ENCODE data around the gene MNAT1.
"Not testable (repeated sequence)": the region's sequence is repeated elsewhere in the genome, so short reads cannot be mapped to it uniquely, and the experiment has no call there.

MNAT1 gene

GRCh38 chr14:60839057-60839456 lies 104.5 kb downstream of the MNAT1 start:
- no peak for DNase-seq (ENCODE audit: low read depth)
- no peak overlapping the region for H3K4me3 ChIP-seq (ENCODE audit: low read length)
- TF ChIP-seq CTCF (conservative IDR thresholded peaks at IDR 0.05; ENCODE audit: low read depth, low read length) = no peak

GRCh38 chr14:60839657-60840056 lies 105.1 kb downstream of the MNAT1 start:
- no peak for DNase-seq (ENCODE audit: low read depth)
- no peak for TF ChIP-seq CTCF (conservative IDR thresholded peaks at IDR 0.05; ENCODE audit: low read depth, low read length)
- H3K4me3 ChIP-seq (ENCODE audit: low read length) = no peak overlapping the region

DNA sequence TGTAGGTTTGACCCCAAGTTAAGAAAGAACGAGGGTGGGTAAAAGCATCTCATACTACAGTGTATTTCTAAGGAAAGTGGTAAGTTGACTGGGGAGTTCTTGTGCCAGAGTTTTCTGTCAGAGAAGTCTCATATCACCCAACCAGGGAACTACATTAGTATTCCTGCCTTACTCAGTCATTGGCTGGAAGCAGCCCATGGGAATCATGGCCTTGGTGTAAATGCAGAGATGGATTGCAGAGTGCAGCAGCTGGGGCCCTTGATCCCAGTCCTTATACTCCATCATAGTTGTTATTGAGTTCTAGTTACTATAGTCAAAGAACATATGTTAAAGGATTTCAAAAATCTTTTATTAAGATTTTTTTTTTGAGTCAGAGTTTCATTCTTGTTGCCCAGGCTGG lies 105.8 kb downstream of the MNAT1 start:
- no peak overlapping the region for H3K4me3 ChIP-seq (ENCODE audit: low read length)
- no peak for DNase-seq (ENCODE audit: low read depth)
- no peak for TF ChIP-seq CTCF (conservative IDR thresholded peaks at IDR 0.05; ENCODE audit: low read depth, low read length)

DNA sequence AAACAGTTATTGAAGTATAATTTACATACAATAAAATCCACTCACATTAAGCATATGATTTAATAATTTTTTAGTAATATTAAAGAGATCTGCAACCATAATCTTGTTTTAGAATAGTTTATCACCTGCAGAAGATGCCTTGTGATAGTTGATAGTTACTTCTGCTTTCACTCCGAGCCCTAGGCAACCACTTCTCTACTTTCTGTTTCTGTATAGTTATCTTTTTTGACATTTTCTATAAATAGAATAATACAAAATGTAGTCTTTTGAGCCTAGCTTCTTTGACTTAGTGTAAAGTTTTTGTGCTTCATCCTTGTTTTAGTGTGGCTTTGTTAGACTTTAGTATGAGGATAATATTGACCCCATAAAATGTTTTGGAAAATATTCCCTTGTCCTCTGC lies 111.0 kb downstream of the MNAT1 start:
- TF ChIP-seq CTCF (conservative IDR thresholded peaks at IDR 0.05; ENCODE audit: low read depth, low read length) = no peak
- DNase-seq (ENCODE audit: low read depth) = no peak
- H3K4me3 ChIP-seq (ENCODE audit: low read length) = no peak overlapping the region

GRCh38 chr14:60848066-60848465 lies 113.5 kb downstream of the MNAT1 start:
- DNase-seq (ENCODE audit: low read depth) = no peak
- no peak for TF ChIP-seq CTCF (conservative IDR thresholded peaks at IDR 0.05; ENCODE audit: low read depth, low read length)
- no peak overlapping the region for H3K4me3 ChIP-seq (ENCODE audit: low read length)

- not testable (repeated sequence) for H3K4me3 ChIP-seq (ENCODE audit: low read length); DNase-seq (ENCODE audit: low read depth)
Observed at GRCh38 chr14:60851692-60852091, 117.1 kb downstream of the MNAT1 start.

- DNase-seq (ENCODE audit: low read depth) = no peak
- no peak overlapping the region for H3K4me3 ChIP-seq (ENCODE audit: low read length)
- TF ChIP-seq CTCF (conservative IDR thresholded peaks at IDR 0.05; ENCODE audit: low read depth, low read length) = no peak
Observed at GRCh38 chr14:60856111-60856510, 121.5 kb downstream of the MNAT1 start.

GRCh38 chr14:60859525-60859924 lies 125.0 kb downstream of the MNAT1 start:
- no peak for DNase-seq (ENCODE audit: low read depth)
- TF ChIP-seq CTCF (conservative IDR thresholded peaks at IDR 0.05; ENCODE audit: low read depth, low read length) = no peak
- H3K4me3 ChIP-seq (ENCODE audit: low read length) = no peak overlapping the region

Measured in retinal pigment epithelial cell (primary cell).